Fibroblast of lung (primary cell): ENCODE results near the gene ARHGEF38. TPM values are rescaled to one million over a fixed set of nuclear protein-coding genes. Genes with fewer than 3 reads are reported as not detected.

Experiments
- DNase-seq, 2 donors: peaks; one replicate each; pipeline versions ENCODE4 v3.0.0 to v3.0.0-alpha.2; 2010; ENCODE audit warnings: low read depth in 2 of 2
- H2AFZ ChIP-seq: 2 replicates; pipeline ENCODE4 v1.5.1; 2012; ENCODE audit warnings: low read length, control low read depth, inconsistent platforms
- H3K27ac ChIP-seq: 2 replicates; pipeline ENCODE4 v1.5.1; 2011; ENCODE audit warnings: low read length, control low read depth; ENCODE audit not compliant: insufficient read depth
- H3K27me3 ChIP-seq: 2 replicates; pipeline ENCODE4 v1.5.1; 2011; ENCODE audit warnings: mild to moderate bottlenecking, low read length; ENCODE audit not compliant: control insufficient read depth, insufficient read depth
- H3K36me3 ChIP-seq: 2 replicates; pipeline ENCODE4 v1.5.1; 2011; ENCODE audit warnings: low read length; ENCODE audit not compliant: control insufficient read depth, insufficient read depth
- H3K4me1 ChIP-seq: 2 replicates; pipeline ENCODE4 v1.5.1; 2011; ENCODE audit warnings: low read length; ENCODE audit not compliant: control insufficient read depth, insufficient read depth; ENCODE audit errors: extremely low read depth
- H3K4me2 ChIP-seq: 2 replicates; pipeline ENCODE4 v1.5.1; 2011; ENCODE audit warnings: low read length, control low read depth; ENCODE audit not compliant: insufficient read depth; ENCODE audit errors: extremely low read depth
- H3K4me3 ChIP-seq, 4 experiments: fragments of 200-600 bp in 1 of 4; sonication (generic) in 1 of 4; replicated peaks in 1 of 4; 2 replicates each; pipeline ENCODE4 v1.5.1; 2011 to 2016; ENCODE audit warnings: low read length in 4 of 4, low read depth in 3 of 4, mild to moderate bottlenecking in 3 of 4, control low read depth in 2 of 4, inconsistent platforms in 1 of 4, mixed read lengths in 1 of 4; ENCODE audit not compliant: insufficient read depth in 1 of 4; ENCODE audit errors: control extremely low read depth in 1 of 4
- H3K79me2 ChIP-seq: 2 replicates; pipeline ENCODE4 v1.5.1; 2012; ENCODE audit warnings: mild to moderate bottlenecking, low read length, inconsistent platforms; ENCODE audit not compliant: control insufficient read depth, insufficient read depth
- H3K9ac ChIP-seq: 2 replicates; pipeline ENCODE4 v1.5.1; 2011; ENCODE audit warnings: mild to moderate bottlenecking, low read length, control low read depth; ENCODE audit not compliant: insufficient read depth
- H3K9me3 ChIP-seq: 2 replicates; pipeline ENCODE4 v1.5.1; 2012; ENCODE audit warnings: low read depth, low read length; ENCODE audit not compliant: control insufficient read depth, insufficient read depth
- H4K20me1 ChIP-seq: 2 replicates; pipeline ENCODE4 v1.5.1; 2011; ENCODE audit warnings: low read length; ENCODE audit not compliant: control insufficient read depth, insufficient read depth; ENCODE audit errors: extremely low read depth
- CTCF ChIP-seq, 2 donors: IDR thresholded peaks in 1 of 2; conservative IDR thresholded peaks in 1 of 2; 1 replicate in 1 of 2; 2 replicates in 1 of 2; pipeline ENCODE4 v1.5.1; 2011 to 2012; ENCODE audit warnings: low read length in 2 of 2, control low read depth in 1 of 2, inconsistent platforms in 1 of 2, low read depth in 1 of 2, mild to moderate bottlenecking in 1 of 2
- EZH2 ChIP-seq: IDR thresholded peaks from 2 replicates; pipeline ENCODE4 v1.5.1; 2012; ENCODE audit warnings: low read length, control low read depth, mild to moderate bottlenecking; ENCODE audit errors: missing control alignments
- polyA plus RNA-seq, 2 donors: library from polyadenylated mRNA; depleted of rRNA in 1 of 2; stranded (reverse) in 1 of 2; unstranded in 1 of 2; fragments of >200 nt; gene quantifications; 2 replicates each; pipeline ENCODE4 v1.2.1, GENCODE V29; 2011 to 2012; ENCODE audit warnings: missing spikeins in 1 of 2
- total RNA-seq: library from RNA; depleted of rRNA; stranded (reverse); fragments of >200 nt; gene quantifications from 2 replicates; pipeline ENCODE4 v1.2.1, GENCODE V29; 2014

The ARHGEF38 gene
- total and polyA plus RNA-seq, 2 donors (not counting 1 experiment from before 2014, with no cell fraction given): not detected

- TF ChIP-seq EZH2 (no peak), CTCF (conservative IDR thresholded peaks at IDR 0.05 in 1 of 2, IDR thresholded peaks at IDR 0.05 in 1 of 2; ENCODE audit: low read depth in 1 of 2, low read length in 2 of 2) (no peak)
- H3K4me3 ChIP-seq: peak overlapping the region in 1 of 4 experiments; percentile 4
- no peaks in the 10 kb centered on the region for H3K9me3 ChIP-seq
- no peak overlapping the region for H3K27ac ChIP-seq
- no peaks in the 10 kb centered on the region for H3K36me3 ChIP-seq
- no peaks in the 10 kb centered on the region for H4K20me1 ChIP-seq
- H3K79me2 ChIP-seq: no peaks in the 10 kb centered on the region
- no peak overlapping the region for H2AFZ ChIP-seq
- no peak overlapping the region for H3K4me2 ChIP-seq
- no peaks in the 10 kb centered on the region for H3K27me3 ChIP-seq
- no peaks in the 10 kb centered on the region for H3K4me1 ChIP-seq
- no peak overlapping the region for H3K9ac ChIP-seq
- DNase-seq: peak; percentile 44 to 68
Observed at GRCh38 chr4:105637408-105638176, 85.2 kb downstream of the ARHGEF38 start.

- no peak overlapping the region for H3K4me3 ChIP-seq
- TF ChIP-seq CTCF (conservative IDR thresholded peaks at IDR 0.05 in 1 of 2, IDR thresholded peaks at IDR 0.05 in 1 of 2; ENCODE audit: low read depth in 1 of 2, low read length in 2 of 2) (no peak), EZH2 (no peak)
Observed at GRCh38 chr4:105641845-105642244, 89.4 kb downstream of the ARHGEF38 start.

GRCh38 chr4:105644257-105644656 lies 91.8 kb downstream of the ARHGEF38 start:
- TF ChIP-seq EZH2 (no peak), CTCF (conservative IDR thresholded peaks at IDR 0.05 in 1 of 2, IDR thresholded peaks at IDR 0.05 in 1 of 2; ENCODE audit: low read depth in 1 of 2, low read length in 2 of 2) (no peak)
- Histone ChIP-seq H2AFZ (no peak overlapping the region), H3K9ac (no peak overlapping the region), H3K4me1 (no peaks in the 10 kb centered on the region), H3K27me3 (no peaks in the 10 kb centered on the region), H3K4me2 (no peak overlapping the region), H3K9me3 (no peaks in the 10 kb centered on the region), H3K27ac (no peak overlapping the region), H3K36me3 (no peaks in the 10 kb centered on the region), H4K20me1 (no peaks in the 10 kb centered on the region), H3K79me2 (no peaks in the 10 kb centered on the region), H3K4me3 (no peak overlapping the region)
- peak in 1 of 2 donors; percentile 20 for DNase-seq

More at GRCh38 chr4:105641845-105642244, 89.4 kb downstream of the ARHGEF38 start:
- H2AFZ ChIP-seq: no peak overlapping the region
- no peak overlapping the region for H3K9ac ChIP-seq
- no peaks in the 10 kb centered on the region for H3K4me1 ChIP-seq
- no peak overlapping the region for H3K27ac ChIP-seq
- H3K4me2 ChIP-seq: no peak overlapping the region
- DNase-seq: no peak
- H3K79me2 ChIP-seq: no peaks in the 10 kb centered on the region
- no peaks in the 10 kb centered on the region for H4K20me1 ChIP-seq
- no peaks in the 10 kb centered on the region for H3K27me3 ChIP-seq
- no peaks in the 10 kb centered on the region for H3K36me3 ChIP-seq
- no peaks in the 10 kb centered on the region for H3K9me3 ChIP-seq
